Peyer's patch (tissue), 4 donors: ENCODE results near the gene RARA. TPM values are rescaled to one million over a fixed set of nuclear protein-coding genes. Genes with fewer than 3 reads are reported as not detected.
A peak's percentile ranks its signal among the peaks of the same experiment; 100 is the strongest.

Experiments used
- DNase-seq, 3 donors: peaks; one replicate each; pipeline ENCODE4 v3.0.0-alpha.2; 2017 to 2019
- H3K27ac ChIP-seq, 4 donors: fragments of 200-600 bp; sonication (generic); one replicate each; pipeline ENCODE4 v1.5.1; 2016 to 2019
- H3K27me3 ChIP-seq, 2 donors: fragments of 200-600 bp; sonication (generic); one replicate each; pipeline ENCODE4 v1.5.1; 2019
- H3K36me3 ChIP-seq, 3 donors: fragments of 200-600 bp; sonication (generic); one replicate each; pipeline ENCODE4 v1.5.1; 2016 to 2019
- H3K4me1 ChIP-seq, 4 donors: fragments of 200-600 bp; sonication (generic); one replicate each; pipeline ENCODE4 v1.5.1; 2016 to 2019
- H3K4me3 ChIP-seq, 4 donors: fragments of 200-600 bp; sonication (generic); 1 replicate in 3 of 4; 2 replicates in 1 of 4; pipeline ENCODE4 v1.5.1; 2016 to 2019; ENCODE audit warnings: mild to moderate bottlenecking in 1 of 4
- H3K9me3 ChIP-seq, 4 donors: fragments of 200-600 bp; sonication (generic); one replicate each; pipeline ENCODE4 v1.5.1; 2016 to 2019; ENCODE audit warnings: mild to moderate bottlenecking in 1 of 4
- POLR2A ChIP-seq, 2 donors: fragments of 450-650 bp; IDR thresholded peaks; one replicate each; pipeline ENCODE4 v1.5.1; 2017; ENCODE audit warnings: antibody characterized with exemption in 2 of 2, mild to moderate bottlenecking in 2 of 2, moderate library complexity in 2 of 2
- total RNA-seq, 4 donors: library from RNA; depleted of rRNA; stranded (reverse); fragments of >200 nt; gene quantifications; one replicate each; pipeline ENCODE4 v1.1.0, GENCODE V29; 2016
- TF ChIP-seq, protein P1 (sequence below), 6 experiments: fragments of 450-650 bp in 4 of 6; fragments of 200-600 bp in 2 of 6; sonication (generic) in 1 of 6; IDR thresholded peaks; one replicate each; pipeline ENCODE4 v1.5.1; 2017 to 2019; ENCODE audit warnings: antibody characterized with exemption in 6 of 6, mild to moderate bottlenecking in 3 of 6, moderate library complexity in 1 of 6

The RARA gene
- total RNA-seq, 4 donors from 2014 or later: 46.2 to 93.3 (median 72.1) TPM

GRCh38 chr17:40306395-40306794 lies 2.6 kb upstream of the RARA start:
- TF ChIP-seq, protein P1, sequence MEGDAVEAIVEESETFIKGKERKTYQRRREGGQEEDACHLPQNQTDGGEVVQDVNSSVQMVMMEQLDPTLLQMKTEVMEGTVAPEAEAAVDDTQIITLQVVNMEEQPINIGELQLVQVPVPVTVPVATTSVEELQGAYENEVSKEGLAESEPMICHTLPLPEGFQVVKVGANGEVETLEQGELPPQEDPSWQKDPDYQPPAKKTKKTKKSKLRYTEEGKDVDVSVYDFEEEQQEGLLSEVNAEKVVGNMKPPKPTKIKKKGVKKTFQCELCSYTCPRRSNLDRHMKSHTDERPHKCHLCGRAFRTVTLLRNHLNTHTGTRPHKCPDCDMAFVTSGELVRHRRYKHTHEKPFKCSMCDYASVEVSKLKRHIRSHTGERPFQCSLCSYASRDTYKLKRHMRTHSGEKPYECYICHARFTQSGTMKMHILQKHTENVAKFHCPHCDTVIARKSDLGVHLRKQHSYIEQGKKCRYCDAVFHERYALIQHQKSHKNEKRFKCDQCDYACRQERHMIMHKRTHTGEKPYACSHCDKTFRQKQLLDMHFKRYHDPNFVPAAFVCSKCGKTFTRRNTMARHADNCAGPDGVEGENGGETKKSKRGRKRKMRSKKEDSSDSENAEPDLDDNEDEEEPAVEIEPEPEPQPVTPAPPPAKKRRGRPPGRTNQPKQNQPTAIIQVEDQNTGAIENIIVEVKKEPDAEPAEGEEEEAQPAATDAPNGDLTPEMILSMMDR (IDR thresholded peaks at IDR 0.05): no peak
- TF ChIP-seq POLR2A (IDR thresholded peaks at IDR 0.05): no peak
- no peaks in the 10 kb centered on the region for H3K36me3 ChIP-seq
- H3K27me3 ChIP-seq: no peaks in the 10 kb centered on the region
- no peaks in the 10 kb centered on the region for H3K9me3 ChIP-seq
- H3K27ac ChIP-seq: peak overlapping the region in 2 of 4 donors; percentile 68 to 72
- DNase-seq: no peak
- H3K4me1 ChIP-seq: peaks cover 10 to 64% (median 19%) of the 10 kb centered on the region in 4 donors
- H3K4me3 ChIP-seq: no peak overlapping the region

GRCh38 chr17:40307001-40307730 lies 1.8 kb upstream of the RARA start:
- Histone ChIP-seq H3K27ac (peak overlapping the region; percentile 52 to 72 (median 61)), H3K36me3 (no peaks in the 10 kb centered on the region), H3K9me3 (no peaks in the 10 kb centered on the region), H3K4me1 (peaks cover 10 to 72% (median 23%) of the 10 kb centered on the region in 4 donors), H3K27me3 (no peaks in the 10 kb centered on the region), H3K4me3 (no peak overlapping the region)
- TF ChIP-seq, protein P1 (IDR thresholded peaks at IDR 0.05): no peak
- TF ChIP-seq POLR2A (IDR thresholded peaks at IDR 0.05): no peak
- peak in 2 of 3 donors; percentile 45 to 58 for DNase-seq

GRCh38 chr17:40307740-40308239 lies 1.2 kb upstream of the RARA start:
- peak in 1 of 3 donors; percentile 50 for DNase-seq
- H3K36me3 ChIP-seq: no peaks in the 10 kb centered on the region
- no peak for TF ChIP-seq POLR2A (IDR thresholded peaks at IDR 0.05)
- TF ChIP-seq, protein P1 (IDR thresholded peaks at IDR 0.05): no peak
- no peaks in the 10 kb centered on the region for H3K9me3 ChIP-seq
- H3K27ac ChIP-seq: peak overlapping the region in 3 of 4 donors; percentile 54 to 72 (median 68)
- peaks cover 10 to 78% (median 25%) of the 10 kb centered on the region in 4 donors for H3K4me1 ChIP-seq
- no peak overlapping the region for H3K4me3 ChIP-seq
- no peaks in the 10 kb centered on the region for H3K27me3 ChIP-seq

DNA sequence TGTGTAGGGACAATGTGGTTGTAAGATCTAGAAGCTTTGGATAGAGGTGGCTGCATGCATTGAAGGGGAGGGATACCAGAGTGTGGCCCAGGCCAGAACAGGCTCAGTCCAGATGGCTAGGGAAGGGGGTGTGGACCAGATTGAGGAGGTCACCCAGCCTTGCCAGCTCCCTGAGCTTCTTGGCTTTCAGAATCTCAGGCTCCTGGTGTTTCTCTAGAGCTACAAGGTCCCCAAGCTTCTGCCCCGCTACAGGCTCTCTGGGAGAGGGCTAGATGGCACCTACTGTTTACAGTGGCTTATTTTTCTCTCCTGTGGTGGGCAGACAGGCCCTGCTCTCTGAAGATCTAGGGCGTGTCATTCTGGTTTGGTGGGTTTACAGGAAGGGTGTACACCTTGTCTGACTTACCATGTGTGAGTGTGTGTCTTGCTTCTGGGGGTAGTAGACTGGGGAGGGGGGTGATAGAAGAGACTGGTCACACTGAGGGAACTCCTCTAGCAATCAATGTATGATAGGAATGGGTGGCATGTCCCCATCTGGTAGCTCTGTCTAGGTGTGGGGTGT lies 1.1 kb downstream of the RARA start:
- peak in 1 of 3 donors; percentile 41 for DNase-seq
- peaks cover 10 to 80% (median 25%) of the 10 kb centered on the region in 4 donors for H3K4me1 ChIP-seq
- H3K27me3 ChIP-seq: no peaks in the 10 kb centered on the region
- TF ChIP-seq, protein P1 (IDR thresholded peaks at IDR 0.05): no peak
- no peak for TF ChIP-seq POLR2A (IDR thresholded peaks at IDR 0.05)
- H3K4me3 ChIP-seq: peak overlapping the region in 2 of 4 donors; percentile 50 to 70
- H3K9me3 ChIP-seq: no peaks in the 10 kb centered on the region
- peak overlapping the region in 3 of 4 donors; percentile 19 to 76 (median 32) for H3K27ac ChIP-seq
- H3K36me3 ChIP-seq: no peaks in the 10 kb centered on the region

GRCh38 chr17:40310882-40311391 lies 2.0 kb downstream of the RARA start:
- no peak overlapping the region for H3K4me3 ChIP-seq
- no peaks in the 10 kb centered on the region for H3K27me3 ChIP-seq
- peak in 1 of 3 donors; percentile 36 for DNase-seq
- no peaks in the 10 kb centered on the region for H3K36me3 ChIP-seq
- TF ChIP-seq, protein P1 (IDR thresholded peaks at IDR 0.05): no peak
- TF ChIP-seq POLR2A (IDR thresholded peaks at IDR 0.05): no peak
- no peaks in the 10 kb centered on the region for H3K9me3 ChIP-seq
- peak overlapping the region in 3 of 4 donors; percentile 25 to 37 (median 31) for H3K27ac ChIP-seq
- H3K4me1 ChIP-seq: peaks cover 10 to 89% (median 25%) of the 10 kb centered on the region in 4 donors
